ENCODE results near the gene SETBP1. TPM values are rescaled to one million over a fixed set of nuclear protein-coding genes. Genes with fewer than 3 reads are reported as not detected.

Gene SETBP1
- total RNA-seq, 2 experiments from 2014 or later: 25.2 to 30.3 TPM

DNA sequence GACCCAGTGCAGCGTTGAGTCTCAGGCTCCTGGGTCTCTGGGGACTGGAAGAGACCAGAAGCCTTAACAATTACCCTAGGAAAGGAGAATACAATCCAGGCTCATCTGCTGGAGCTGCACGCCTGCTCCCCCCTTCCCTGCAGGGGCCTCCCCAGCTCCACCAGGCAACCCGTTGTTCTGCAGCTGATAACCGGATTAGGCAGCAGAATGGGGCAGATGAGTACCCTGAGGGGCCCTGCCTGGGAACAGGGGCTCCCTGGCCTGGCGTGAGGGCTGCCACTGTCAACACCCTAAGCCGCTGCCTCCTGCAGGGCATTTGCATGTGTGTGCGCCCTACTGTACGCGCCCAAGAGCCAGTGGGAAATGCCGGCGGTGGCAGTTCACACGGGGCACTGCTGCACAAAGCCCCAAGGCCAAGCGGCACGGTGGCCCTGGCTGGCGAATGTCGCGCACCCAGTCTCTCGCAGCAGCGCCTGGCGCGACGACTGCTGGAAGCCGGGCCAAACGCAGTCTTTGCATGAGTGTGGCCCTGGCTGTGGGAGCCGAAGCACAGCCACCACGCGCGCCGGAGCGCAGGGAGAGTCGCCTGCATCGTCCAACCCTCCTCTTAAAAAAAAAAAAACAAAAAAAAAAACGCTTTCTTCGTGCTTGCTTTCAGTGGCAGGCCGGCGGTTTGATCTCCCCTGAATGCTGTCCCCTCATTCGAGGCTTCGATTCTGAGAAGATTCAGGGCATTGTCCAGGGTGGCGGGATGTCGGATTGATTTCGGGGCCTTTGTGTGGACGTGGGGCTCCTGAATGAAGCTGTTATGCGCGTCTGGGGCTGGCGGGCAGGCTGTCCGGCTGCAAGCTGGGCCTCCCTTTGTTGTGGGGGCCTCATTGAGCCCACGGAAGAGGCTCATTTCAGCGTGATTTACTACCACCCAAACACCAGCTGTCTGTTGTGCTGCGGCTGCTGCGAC lies 63.8 kb downstream of the SETBP1 start:
- no peaks in the 10 kb centered on the region for H3K9me3 Mint-ChIP-seq (ENCODE audit: low read depth)
- H3K36me3 Mint-ChIP-seq: peaks cover 30% of the 10 kb centered on the region
- peaks cover 3% of the 10 kb centered on the region for H3K4me1 Mint-ChIP-seq
- no peak for DNase-seq
- H3K4me3 Mint-ChIP-seq: no peak overlapping the region
- no peak for ATAC-seq
- H3K27ac Mint-ChIP-seq: no peak overlapping the region
- peaks cover 3% of the 10 kb centered on the region for H3K27me3 Mint-ChIP-seq
- CTCF ChIA-PET: interaction anchor here (0.8 kb wide), 1 partner anchor 66 kb away, joined by 4 read pairs; no protein-coding TSS in a partner anchor

DNA sequence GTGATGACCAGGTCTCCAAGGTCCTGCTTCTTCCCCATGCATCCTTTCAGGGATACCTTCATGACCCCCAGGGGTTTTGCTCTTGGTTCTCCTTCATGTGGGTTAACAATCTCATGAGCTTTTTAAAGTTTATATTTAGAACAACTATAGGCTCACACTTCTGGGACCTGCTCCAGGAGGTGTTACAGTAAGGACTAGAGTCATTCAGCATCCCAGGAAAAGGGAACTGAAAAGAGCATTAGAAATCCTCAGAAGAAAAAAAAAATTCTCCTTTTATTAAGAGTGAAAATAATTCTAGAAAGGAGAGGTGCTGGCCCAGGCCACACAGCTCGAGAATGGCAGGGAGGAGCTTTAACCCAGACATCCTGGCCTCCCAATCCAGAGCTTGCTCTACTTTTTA lies 66.5 kb downstream of the SETBP1 start:
- H3K9me3 Mint-ChIP-seq (ENCODE audit: low read depth): no peaks in the 10 kb centered on the region
- H3K4me3 Mint-ChIP-seq: no peak overlapping the region
- CTCF ChIA-PET: interaction anchor here (0.9 to 1.0 kb wide), 2 partner anchors 9 to 12 kb away, joined by 3 read pairs; no protein-coding TSS in a partner anchor
- peaks cover 3% of the 10 kb centered on the region for H3K27me3 Mint-ChIP-seq
- H3K27ac Mint-ChIP-seq: no peak overlapping the region
- DNase-seq: no peak
- no peak for ATAC-seq
- peaks cover 34% of the 10 kb centered on the region for H3K36me3 Mint-ChIP-seq
- peaks cover 20% of the 10 kb centered on the region for H3K4me1 Mint-ChIP-seq

DNA sequence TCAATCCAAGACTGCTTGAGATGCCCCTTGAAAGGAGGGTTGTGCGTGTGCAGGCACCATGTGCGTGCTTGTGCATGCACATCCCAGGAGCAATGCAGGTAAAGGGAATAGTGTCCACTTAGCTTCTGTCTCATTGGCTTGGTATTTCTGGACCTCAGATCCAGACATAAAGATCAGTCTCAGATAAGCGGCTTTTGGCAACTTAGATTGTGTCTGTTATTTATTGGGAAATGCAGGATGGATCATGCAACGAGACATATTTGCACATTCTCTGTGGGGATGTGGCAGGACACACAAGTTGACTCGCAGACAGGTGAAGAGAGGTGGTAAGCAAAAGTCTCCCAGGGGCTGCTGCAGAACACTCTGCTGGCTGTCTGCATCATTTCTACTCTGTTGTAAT lies 67.9 kb downstream of the SETBP1 start:
- H3K9me3 Mint-ChIP-seq (ENCODE audit: low read depth): no peaks in the 10 kb centered on the region
- CTCF ChIA-PET: no interaction called here
- ATAC-seq (no peak), DNase-seq (no peak)
- H3K27me3 Mint-ChIP-seq: peaks cover 3% of the 10 kb centered on the region
- no peak overlapping the region for H3K4me3 Mint-ChIP-seq
- H3K36me3 Mint-ChIP-seq: peaks cover 39% of the 10 kb centered on the region
- no peak overlapping the region for H3K27ac Mint-ChIP-seq
- H3K4me1 Mint-ChIP-seq: peaks cover 20% of the 10 kb centered on the region

DNA sequence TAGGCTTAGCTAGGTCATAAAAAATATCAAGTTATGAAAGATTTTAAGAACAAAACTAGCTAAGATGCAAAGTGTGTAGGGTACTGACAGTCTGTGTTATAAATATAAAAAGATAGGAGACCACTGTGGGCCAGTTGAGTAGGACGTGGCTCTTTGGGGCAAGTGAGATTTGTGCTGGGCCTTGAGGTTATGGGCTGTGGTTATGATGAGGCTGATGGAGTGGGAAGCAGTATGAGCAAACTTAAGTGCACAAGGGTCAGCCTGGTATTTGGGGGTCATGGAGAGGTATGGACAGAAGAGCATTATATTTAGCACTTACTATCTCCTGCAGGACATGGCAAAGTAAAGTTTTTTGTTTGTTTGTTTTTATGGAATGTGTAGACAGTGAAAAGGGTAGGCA lies 70.1 kb downstream of the SETBP1 start:
- peaks cover 44% of the 10 kb centered on the region for H3K36me3 Mint-ChIP-seq
- H3K4me3 Mint-ChIP-seq: no peak overlapping the region
- H3K27ac Mint-ChIP-seq: peak overlapping the region; percentile 43
- ATAC-seq (no peak), DNase-seq (no peak)
- H3K27me3 Mint-ChIP-seq: peaks cover 3% of the 10 kb centered on the region
- no peaks in the 10 kb centered on the region for H3K9me3 Mint-ChIP-seq (ENCODE audit: low read depth)
- H3K4me1 Mint-ChIP-seq: peaks cover 20% of the 10 kb centered on the region
- CTCF ChIA-PET: no interaction called here

DNA sequence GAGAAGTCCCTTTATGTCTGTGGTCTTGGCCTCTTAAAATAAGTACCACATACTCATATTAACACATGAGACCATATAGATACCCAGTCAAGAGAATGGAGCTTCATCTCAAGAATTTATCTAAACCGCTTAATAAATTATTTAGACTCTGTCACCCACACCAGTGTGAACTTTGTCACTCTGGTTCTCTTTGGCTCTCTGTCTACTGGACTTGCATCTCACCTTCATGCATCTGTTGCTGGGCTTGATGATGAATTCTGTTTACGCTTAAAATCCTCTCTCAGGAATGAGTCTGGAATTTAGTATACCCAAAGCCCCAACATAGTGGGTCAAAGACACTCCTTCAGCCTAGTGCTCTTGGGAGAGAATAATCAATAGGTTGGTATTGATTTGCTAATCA lies 73.9 kb downstream of the SETBP1 start:
- ATAC-seq: no peak

DNA sequence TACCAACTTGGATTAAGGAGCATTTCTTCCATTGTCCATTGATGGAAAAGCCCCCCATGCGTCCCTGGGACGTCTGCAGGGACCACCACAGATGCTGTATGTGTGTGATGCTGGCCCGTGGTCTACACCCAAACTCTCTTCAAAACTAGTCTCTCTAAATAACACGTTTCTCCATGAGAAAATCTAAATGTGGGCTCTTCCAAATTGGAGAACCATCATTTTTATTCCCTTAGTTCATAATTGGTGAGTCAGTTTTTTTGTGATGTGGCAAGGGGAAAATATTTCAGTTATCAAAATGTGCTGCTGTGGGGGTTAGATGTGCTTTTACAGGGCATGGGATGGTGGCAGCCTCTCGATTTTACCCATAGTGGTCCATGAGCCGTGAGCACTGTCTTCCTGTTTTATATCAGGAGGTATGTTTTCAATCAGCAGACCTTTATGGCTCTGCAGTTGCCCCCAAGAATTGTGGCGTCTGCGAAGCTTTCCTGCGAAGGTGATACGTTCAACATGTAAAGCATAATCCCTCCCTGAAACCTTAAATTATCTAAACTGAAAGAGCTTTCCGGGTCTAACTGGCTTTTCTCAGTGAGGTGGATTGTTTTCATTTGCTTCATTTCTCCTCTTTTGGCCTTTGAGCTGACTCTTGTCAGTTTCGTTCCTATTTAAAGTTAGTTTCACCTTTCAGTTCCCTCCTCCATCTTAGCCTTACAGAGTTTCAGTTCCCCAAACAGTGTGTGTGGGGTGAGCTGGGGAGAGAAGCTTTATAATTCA lies 78.4 kb downstream of the SETBP1 start:
- Mint-ChIP-seq H3K9me3 (ENCODE audit: low read depth) (peaks cover 5% of the 10 kb centered on the region), H3K36me3 (peaks cover 36% of the 10 kb centered on the region), H3K27ac (peak overlapping the region; percentile 99), H3K27me3 (no peaks in the 10 kb centered on the region), H3K4me1 (peaks cover 33% of the 10 kb centered on the region), H3K4me3 (peak overlapping the region; percentile 62)
- ATAC-seq (peak; percentile 87), DNase-seq (peak; percentile 75)
- CTCF ChIA-PET: interaction anchor here (0.8 to 1.8 kb wide), 7 partner anchors 11 to 80 kb away, joined by 3 to 7 read pairs (median 4); partner anchors contain the start of gene SETBP1

More for the DNA sequence above, 73.9 kb downstream of the SETBP1 start:
- no peak overlapping the region for H3K27ac Mint-ChIP-seq
- H3K36me3 Mint-ChIP-seq: peaks cover 32% of the 10 kb centered on the region
- no peak for DNase-seq
- H3K9me3 Mint-ChIP-seq (ENCODE audit: low read depth): no peaks in the 10 kb centered on the region
- peaks cover 33% of the 10 kb centered on the region for H3K4me1 Mint-ChIP-seq
- no peaks in the 10 kb centered on the region for H3K27me3 Mint-ChIP-seq
- CTCF ChIA-PET: interaction anchor here (1.0 to 1.2 kb wide), 2 partner anchors 21 to 32 kb away, joined by 3 read pairs; no protein-coding TSS in a partner anchor
- no peak overlapping the region for H3K4me3 Mint-ChIP-seq

DNA sequence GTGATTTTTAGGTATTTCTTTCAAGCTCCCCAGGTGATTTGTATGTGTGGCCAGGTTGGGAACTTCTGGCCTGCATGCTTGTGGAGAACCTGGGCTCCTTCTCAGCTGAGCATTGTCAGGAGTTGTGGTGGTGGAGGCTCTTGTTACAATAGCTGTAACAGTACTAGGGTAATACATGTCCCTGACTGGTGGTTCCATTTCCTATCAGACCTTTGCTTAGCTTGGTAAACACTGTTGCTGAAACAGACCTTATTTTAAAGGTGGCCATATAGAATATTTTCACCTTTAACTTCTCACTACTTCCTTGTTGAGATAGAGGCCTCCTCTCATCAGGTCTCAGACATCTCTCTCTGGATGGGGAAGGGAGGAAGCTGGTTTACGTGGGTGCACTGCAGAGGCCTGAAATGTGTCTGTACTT lies 79.2 kb downstream of the SETBP1 start:
- CTCF ChIA-PET: interaction anchor here (0.9 to 1.8 kb wide), 7 partner anchors 12 to 81 kb away, joined by 3 to 7 read pairs (median 4); partner anchors contain the start of gene SETBP1
- ATAC-seq (peak; percentile 54), DNase-seq (peak; percentile 53)
- no peaks in the 10 kb centered on the region for H3K27me3 Mint-ChIP-seq
- peak overlapping the region; percentile 99 for H3K27ac Mint-ChIP-seq
- H3K9me3 Mint-ChIP-seq (ENCODE audit: low read depth): peaks cover 8% of the 10 kb centered on the region
- H3K4me1 Mint-ChIP-seq: peaks cover 33% of the 10 kb centered on the region
- H3K4me3 Mint-ChIP-seq: peak overlapping the region; percentile 62
- H3K36me3 Mint-ChIP-seq: peaks cover 41% of the 10 kb centered on the region

DNA sequence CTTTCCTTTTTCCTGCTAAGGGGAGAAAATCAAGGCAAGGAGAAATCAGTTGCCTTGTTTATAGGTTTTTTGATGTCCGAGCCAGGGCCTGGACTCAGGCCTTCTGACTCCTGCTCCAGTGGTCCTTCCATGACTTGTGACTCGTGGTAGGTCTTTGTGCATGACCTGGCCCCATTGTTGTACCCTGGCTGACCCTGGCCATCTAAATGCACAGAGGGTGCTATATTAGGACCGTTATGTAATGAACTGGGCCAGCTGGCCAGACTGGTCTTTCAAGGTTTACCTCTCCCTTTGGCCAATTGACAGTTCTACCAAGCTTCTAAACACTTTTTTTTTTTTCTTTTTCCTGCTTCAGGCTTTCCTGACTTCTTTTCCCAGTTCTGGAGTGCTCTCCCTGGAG lies 81.1 kb downstream of the SETBP1 start:
- Mint-ChIP-seq H3K4me3 (no peak overlapping the region), H3K9me3 (ENCODE audit: low read depth) (peaks cover 10% of the 10 kb centered on the region), H3K27ac (no peak overlapping the region), H3K36me3 (peaks cover 37% of the 10 kb centered on the region), H3K4me1 (peaks cover 33% of the 10 kb centered on the region), H3K27me3 (no peaks in the 10 kb centered on the region)
- CTCF ChIA-PET: no interaction called here
- DNase-seq (no peak), ATAC-seq (no peak)

DNA sequence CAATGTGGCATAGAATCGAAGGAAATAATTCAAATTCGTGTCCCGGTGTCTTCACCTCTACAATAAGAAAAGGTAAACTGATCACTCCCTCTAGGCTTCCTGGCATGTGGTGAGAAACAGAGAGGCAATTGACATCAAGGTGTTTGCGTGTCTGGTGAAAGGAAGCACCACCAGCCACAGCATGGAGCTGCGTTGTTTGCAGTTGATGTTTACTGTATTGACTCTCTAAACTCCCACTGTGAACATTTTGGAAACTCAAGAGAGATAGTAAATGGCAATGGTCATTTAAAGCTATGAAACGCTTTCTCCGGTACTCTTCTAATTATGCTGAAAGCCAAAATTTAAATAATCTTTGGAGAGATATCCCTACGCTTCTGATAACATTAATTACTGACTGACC lies 82.6 kb downstream of the SETBP1 start:
- H3K27me3 Mint-ChIP-seq: no peaks in the 10 kb centered on the region
- H3K27ac Mint-ChIP-seq: no peak overlapping the region
- ATAC-seq (no peak), DNase-seq (no peak)
- CTCF ChIA-PET: no interaction called here
- H3K36me3 Mint-ChIP-seq: peaks cover 37% of the 10 kb centered on the region
- no peak overlapping the region for H3K4me3 Mint-ChIP-seq
- H3K9me3 Mint-ChIP-seq (ENCODE audit: low read depth): peaks cover 10% of the 10 kb centered on the region
- peaks cover 29% of the 10 kb centered on the region for H3K4me1 Mint-ChIP-seq

DNA sequence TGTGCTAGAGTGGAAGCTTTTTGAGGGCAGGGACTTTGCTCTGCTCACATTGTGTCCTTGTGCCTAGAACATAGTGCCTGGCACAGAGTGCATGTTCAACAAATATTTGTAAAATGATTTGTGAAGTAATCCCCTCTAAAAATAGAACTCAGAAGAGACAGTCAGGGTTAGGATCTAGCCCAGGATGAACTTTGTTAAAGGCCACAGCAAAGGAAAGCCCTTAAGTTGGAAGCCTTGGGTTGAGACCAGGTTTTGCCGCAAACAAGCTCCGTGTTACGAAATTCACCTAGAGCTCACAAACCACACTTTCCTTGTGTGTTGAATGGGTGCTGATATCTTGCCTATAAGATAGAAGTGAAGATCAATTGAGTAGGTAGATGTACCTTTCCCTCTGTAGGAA lies 84.2 kb downstream of the SETBP1 start:
- peaks cover 3% of the 10 kb centered on the region for H3K27me3 Mint-ChIP-seq
- H3K27ac Mint-ChIP-seq: no peak overlapping the region
- no peak for DNase-seq
- peaks cover 10% of the 10 kb centered on the region for H3K9me3 Mint-ChIP-seq (ENCODE audit: low read depth)
- H3K4me3 Mint-ChIP-seq: no peak overlapping the region
- H3K4me1 Mint-ChIP-seq: peaks cover 14% of the 10 kb centered on the region
- no peak for ATAC-seq
- CTCF ChIA-PET: no interaction called here
- H3K36me3 Mint-ChIP-seq: peaks cover 40% of the 10 kb centered on the region

DNA sequence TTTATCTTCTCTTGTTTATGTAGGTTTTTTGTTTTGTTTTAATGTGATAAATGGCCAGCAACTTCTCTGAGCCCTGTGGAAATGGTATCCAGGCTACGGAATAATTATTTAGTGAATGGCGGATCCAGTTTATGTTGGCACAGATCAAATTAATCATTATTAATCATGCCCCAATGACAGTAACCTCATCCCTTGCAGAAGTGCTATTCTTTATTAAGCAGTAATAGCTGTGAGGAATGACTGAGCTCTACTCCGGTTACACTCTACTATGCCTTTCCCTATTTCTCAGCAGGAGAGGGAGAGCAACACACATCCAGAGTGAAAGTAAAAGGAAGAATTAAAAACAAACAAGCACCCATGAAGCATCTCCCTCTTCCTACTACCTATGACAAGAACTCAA lies 84.8 kb downstream of the SETBP1 start:
- peaks cover 40% of the 10 kb centered on the region for H3K36me3 Mint-ChIP-seq
- H3K4me1 Mint-ChIP-seq: peaks cover 9% of the 10 kb centered on the region
- H3K9me3 Mint-ChIP-seq (ENCODE audit: low read depth): peaks cover 10% of the 10 kb centered on the region
- H3K27me3 Mint-ChIP-seq: peaks cover 3% of the 10 kb centered on the region
- H3K4me3 Mint-ChIP-seq: no peak overlapping the region
- ATAC-seq (no peak), DNase-seq (no peak)
- CTCF ChIA-PET: no interaction called here
- H3K27ac Mint-ChIP-seq: no peak overlapping the region

DNA sequence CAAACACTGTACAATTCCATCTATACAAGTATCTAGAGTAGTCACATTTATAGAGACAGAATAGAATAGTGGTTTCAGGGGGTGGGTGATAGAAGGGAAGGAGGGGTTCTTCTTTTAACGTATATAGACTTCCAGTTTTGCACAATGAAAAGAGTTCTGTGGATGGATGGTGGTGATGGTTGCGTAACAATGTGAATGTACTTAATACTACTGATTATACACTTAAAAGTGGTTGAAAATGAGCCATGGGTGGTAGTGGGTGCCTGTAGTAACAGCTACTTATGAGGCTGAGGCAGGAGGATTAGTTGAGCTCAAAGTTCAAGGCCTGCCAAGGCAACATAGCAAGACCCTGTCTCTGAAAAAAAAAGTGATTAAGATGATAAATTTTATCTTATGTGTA lies 85.8 kb downstream of the SETBP1 start:
- Mint-ChIP-seq H3K27me3 (peaks cover 3% of the 10 kb centered on the region), H3K9me3 (ENCODE audit: low read depth) (peaks cover 10% of the 10 kb centered on the region), H3K27ac (no peak overlapping the region), H3K4me3 (no peak overlapping the region), H3K4me1 (peaks cover 6% of the 10 kb centered on the region), H3K36me3 (peaks cover 39% of the 10 kb centered on the region)
- CTCF ChIA-PET: interaction anchor here (0.9 to 1.2 kb wide), 2 partner anchors 14 to 41 kb away, joined by 3 read pairs; no protein-coding TSS in a partner anchor
- ATAC-seq: no peak
- DNase-seq: no peak

DNA sequence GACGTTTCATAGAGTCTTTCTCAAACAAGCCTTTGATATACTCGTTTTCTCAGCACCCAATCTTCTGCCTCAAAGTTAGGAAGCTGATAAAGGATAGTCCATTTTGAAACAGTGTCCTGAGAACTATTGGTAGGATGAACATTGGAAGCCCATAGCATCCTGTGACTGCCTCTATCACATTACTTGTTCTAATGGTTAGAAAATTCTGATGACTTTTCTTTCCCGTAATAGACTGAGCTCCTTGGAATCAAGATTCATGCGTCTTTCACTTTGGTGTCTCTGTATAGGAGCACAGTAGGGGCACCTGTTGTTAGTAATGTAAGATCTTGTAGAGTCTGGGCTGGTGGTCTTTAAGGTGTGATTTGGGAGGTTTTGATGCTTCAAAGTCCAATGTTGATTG lies 87.1 kb downstream of the SETBP1 start:
- DNase-seq: no peak
- Mint-ChIP-seq H3K36me3 (peaks cover 28% of the 10 kb centered on the region), H3K27me3 (peaks cover 3% of the 10 kb centered on the region), H3K4me3 (no peak overlapping the region), H3K9me3 (ENCODE audit: low read depth) (peaks cover 5% of the 10 kb centered on the region), H3K4me1 (no peaks in the 10 kb centered on the region), H3K27ac (no peak overlapping the region)
- CTCF ChIA-PET: interaction anchor here (1.2 to 1.4 kb wide), 2 partner anchors 12 to 70 kb away, joined by 3 read pairs; no protein-coding TSS in a partner anchor
- ATAC-seq: no peak

Data from activated CD8-positive, alpha-beta memory T cell treated with anti-CD3 and anti-CD28 coated beads, Interleukin-2, amount 10 ng/mL, durations not matched to agents 7 days and 5 days (primary cell).